Suppressor macrophage treated with lipopolysaccharide for 4 hours (primary cell): ENCODE results near the gene TRIM62.

Source experiments
- DNase-seq: peaks from one replicate; pipeline ENCODE4 v3.0.0-alpha.2; 2020

The TRIM62 gene

GRCh38 chr1:33180226-33180910 is 1.5 kb downstream of the TRIM62 start:
- DNase-seq: no peak

- no peak for DNase-seq
Measured at GRCh38 chr1:33178836-33179439, 2.9 kb downstream of the TRIM62 start.

- no peak for DNase-seq
Measured at GRCh38 chr1:33177996-33178540, 3.8 kb downstream of the TRIM62 start.

GRCh38 chr1:33176887-33177286 is 5.0 kb downstream of the TRIM62 start:
- DNase-seq: no peak

- no peak for DNase-seq
Measured at GRCh38 chr1:33176362-33176850, 5.4 kb downstream of the TRIM62 start.

- DNase-seq: no peak
Measured at GRCh38 chr1:33175865-33176264, 6.0 kb downstream of the TRIM62 start.

GRCh38 chr1:33173091-33173490 is 8.8 kb downstream of the TRIM62 start:
- DNase-seq: no peak

GRCh38 chr1:33171977-33172813 is 9.6 kb downstream of the TRIM62 start:
- no peak for DNase-seq

GRCh38 chr1:33170351-33171274 is 11.2 kb downstream of the TRIM62 start:
- DNase-seq: no peak

- DNase-seq: no peak
Measured at GRCh38 chr1:33169290-33170055, 12.4 kb downstream of the TRIM62 start.

- no peak for DNase-seq
Measured at GRCh38 chr1:33168556-33169289, 13.1 kb downstream of the TRIM62 start.

- DNase-seq: no peak
Measured at GRCh38 chr1:33167650-33168447, 14.0 kb downstream of the TRIM62 start.

GRCh38 chr1:33165809-33166208 is 16.0 kb downstream of the TRIM62 start:
- DNase-seq: no peak

- no peak for DNase-seq
Measured at GRCh38 chr1:33165209-33165608, 16.6 kb downstream of the TRIM62 start.

- no peak for DNase-seq
Measured at GRCh38 chr1:33163621-33164519, 18.0 kb downstream of the TRIM62 start.

- DNase-seq: no peak
Measured at GRCh38 chr1:33162141-33162540, 19.7 kb downstream of the TRIM62 start.

GRCh38 chr1:33161061-33161681 is 20.7 kb downstream of the TRIM62 start:
- no peak for DNase-seq

GRCh38 chr1:33159577-33159976 is 22.3 kb downstream of the TRIM62 start:
- no peak for DNase-seq
